Heart right ventricle (tissue), 16 donors: ENCODE results near the gene KCNJ11. TPM values are rescaled to one million over a fixed set of nuclear protein-coding genes. Genes with fewer than 3 reads are reported as not detected.

Experiments used
- ATAC-seq, 8 donors: fragments of 200-7000 bp; cut with Tn5 transposase; one replicate each; pipeline ENCODE4 v1.9.1; 2020; ENCODE audit warnings: mild to moderate bottlenecking in 8 of 8, moderate library complexity in 8 of 8, moderate number of reproducible peaks in 1 of 8
- DNase-seq, 2 donors: peaks; one replicate each; pipeline ENCODE4 v3.0.0-alpha.2; 2020
- H3K27ac ChIP-seq, 10 donors: fragments of 200-600 bp; sonication (generic) in 2 of 10; one replicate each; pipeline versions ENCODE4 v1.5.0 to v1.8.0; 2020 to 2022; ENCODE audit warnings: mild to moderate bottlenecking in 3 of 10
- H3K27me3 ChIP-seq, 7 donors: fragments of 200-600 bp; one replicate each; pipeline ENCODE4 v1.8.0; 2021 to 2022; ENCODE audit warnings: mild to moderate bottlenecking in 2 of 7
- H3K36me3 ChIP-seq, 9 donors: fragments of 200-600 bp; sonication (generic) in 1 of 9; one replicate each; pipeline versions ENCODE4 v1.5.0 to v1.8.0; 2020 to 2022; ENCODE audit warnings: mild to moderate bottlenecking in 2 of 9
- H3K4me1 ChIP-seq, 9 donors: fragments of 200-600 bp; sonication (generic) in 1 of 9; one replicate each; pipeline versions ENCODE4 v1.5.0 to v1.8.0; 2020 to 2022; ENCODE audit warnings: mild to moderate bottlenecking in 4 of 9
- H3K4me3 ChIP-seq, 10 donors: fragments of 200-600 bp; sonication (generic) in 2 of 10; one replicate each; pipeline versions ENCODE4 v1.5.0 to v1.8.0; 2020 to 2022; ENCODE audit warnings: mild to moderate bottlenecking in 7 of 10, moderate library complexity in 2 of 10
- H3K9me3 ChIP-seq, 11 donors: fragments of 200-600 bp in 10 of 11; sonication (generic) in 2 of 11; one replicate each; pipeline versions ENCODE4 v1.5.0 to v1.8.0; 2013 to 2022; ENCODE audit warnings: mild to moderate bottlenecking in 2 of 11, control low read depth in 1 of 11, moderate library complexity in 1 of 11
- CTCF ChIP-seq, 9 donors: fragments of 200-600 bp; sonication (generic) in 2 of 9; IDR thresholded peaks; one replicate each; pipeline versions ENCODE4 v1.5.0 to v1.8.0; 2021 to 2022; ENCODE audit warnings: antibody characterized with exemption in 9 of 9, mild to moderate bottlenecking in 5 of 9, moderate library complexity in 1 of 9
- WGBS, 2 donors: extraction: QIAGEN DNeasy Blood & Tissue Kit; methylation state at CpG; one replicate each; pipeline ENCODE4 v1.1.7; 2013; ENCODE audit warnings: inconsistent platforms in 1 of 2; 5-methylcytosine and 5-hydroxymethylcytosine counted together
- intact Hi-C, 10 donors: fragments of 100-400 bp; cut with DNase I; formaldehyde crosslinking; loops; one replicate each; pipeline versions ENCODE4 v1.11.1 to v1.14.2; 2022
- polyA plus RNA-seq, 2 donors: library from polyadenylated mRNA; stranded (reverse); fragments of 200-250 nt; gene quantifications; one replicate each; pipeline ENCODE4 v1.2.3, GENCODE V29; 2013
- total RNA-seq, 10 donors: library from RNA; stranded (reverse); fragmentation: NEBNext Ultra II Directional in 3 of 10; extraction: Animal tissue kit (Norgen Biotek cat#: 25700) in 3 of 10; gene quantifications; one replicate each; pipeline versions ENCODE4 v1.2.1 to v1.2.4, GENCODE V29; 2021 to 2023
- donor health status: Arrhythmogenic right ventricular cardiomyopathy.
- donor health status: ischemic (EF 13 %, LVEDD 7.1; RV severe dilation, severe dysfunction).
- donor health status: healthy with polysubstance abuse.
- donor health status: DM: no; HTN: yes; CAD: no.
- donor health status: DM: no; HTN: no; CAD: no.
- donor health status: ischemic (EF 25% LVEDD 6.9; RV normal size, moderate dysfunction).
- donor health status: ischemic (EF 25% LVEDD 5.7; RV mildly dilated, moderate dysfunction).
- donor health status: healthy.
- donor health status: DM: yes; HTN: yes; CAD: no.
- donor health status: Ischemic cardiomyopathy.
- donor health status: ischemic (EF 35%, LVEDD 5.7; RV mildly dilated, moderate dysfunction).
- donor health status: nonischemic (EF 11% LVEDD 7.7; RV severe dilation, severe dysfunction).
- donor health status: DM: yes; HTN: yes; CAD: no.
- donor health status: PGD.
- donor health status: ischemic (EF 29% LVEDD 5.4; RV normal size, mild dysfunction).
- donor health status: nonischemic (EF 23%, LVEDD 6.1; RV moderate dilation, normal function).

Gene KCNJ11
- total and polyA plus RNA-seq, 12 donors = 8.9 to 27.0 (median 13.9) TPM

GRCh38 chr11:17385926-17386325 lies 2.5 kb downstream of the KCNJ11 start:
- ATAC-seq (no peak), DNase-seq (no peak)
- Histone ChIP-seq H3K9me3 (no peaks in the 10 kb centered on the region), H3K4me1 (peaks cover 0 to 37% (median 12%) of the 10 kb centered on the region in 9 donors), H3K4me3 (peak overlapping the region in 9 of 10 donors; percentile 12 to 40 (median 28)), H3K36me3 (no peaks in the 10 kb centered on the region), H3K27ac (peak overlapping the region; percentile 26 to 87 (median 78)), H3K27me3 (peaks cover 0 to 27% (median 13%) of the 10 kb centered on the region in 7 donors)
- intact Hi-C loops = loop anchor here in 4 of 10 donors (2.0 kb wide), 2 partner anchors 119 to 143 kb away; no protein-coding TSS in a partner anchor
- WGBS, 2 donors = 39 to 55% methylated on average over 6 of the region's 6 CpGs
- no peak for TF ChIP-seq CTCF (IDR thresholded peaks at IDR 0.05)

GRCh38 chr11:17385492-17385891 lies 3.0 kb downstream of the KCNJ11 start:
- H3K27me3 ChIP-seq = peaks cover 0 to 27% (median 13%) of the 10 kb centered on the region in 7 donors
- TF ChIP-seq CTCF (IDR thresholded peaks at IDR 0.05) = no peak
- WGBS, 2 donors = 77 to 80% methylated on average over 5 of the region's 5 CpGs
- intact Hi-C loops = loop anchor here in 4 of 10 donors (2.0 kb wide), 2 partner anchors 119 to 143 kb away; no protein-coding TSS in a partner anchor
- H3K27ac ChIP-seq = peak overlapping the region in 8 of 10 donors; percentile 26 to 87 (median 81)
- no peaks in the 10 kb centered on the region for H3K36me3 ChIP-seq
- peaks cover 0 to 37% (median 12%) of the 10 kb centered on the region in 9 donors for H3K4me1 ChIP-seq
- peak overlapping the region in 3 of 10 donors; percentile 14 to 33 (median 28) for H3K4me3 ChIP-seq
- ATAC-seq = no peak
- no peak for DNase-seq
- H3K9me3 ChIP-seq = no peaks in the 10 kb centered on the region

- peak; percentile 78 to 83 for DNase-seq
- intact Hi-C loops = loop anchor here in 9 of 10 donors (1.0 to 5.0 kb wide), 5 partner anchors 120 to 145 kb away; no protein-coding TSS in a partner anchor
- peak; percentile 86 to 97 (median 93) for TF ChIP-seq CTCF (IDR thresholded peaks at IDR 0.05)
- ATAC-seq = peak; percentile 23 to 60 (median 48)
- Histone ChIP-seq H3K27ac (no peak overlapping the region), H3K36me3 (no peaks in the 10 kb centered on the region), H3K4me1 (peaks cover 0 to 37% (median 8%) of the 10 kb centered on the region in 9 donors), H3K9me3 (peaks cover 0 to 3% (median 0%) of the 10 kb centered on the region in 11 donors), H3K4me3 (no peak overlapping the region), H3K27me3 (peaks cover 0 to 15% (median 13%) of the 10 kb centered on the region in 7 donors)
- WGBS, 2 donors = 48 to 49% methylated on average over 6 of the region's 6 CpGs
Measured at GRCh38 chr11:17384002-17384511, 4.4 kb downstream of the KCNJ11 start.

GRCh38 chr11:17383461-17383860 lies 5.0 kb downstream of the KCNJ11 start:
- H3K9me3 ChIP-seq = peaks cover 0 to 8% (median 0%) of the 10 kb centered on the region in 11 donors
- H3K36me3 ChIP-seq = peaks cover 0 to 4% (median 0%) of the 10 kb centered on the region in 9 donors
- ATAC-seq = no peak
- H3K4me1 ChIP-seq = peaks cover 0 to 34% (median 8%) of the 10 kb centered on the region in 9 donors
- peaks cover 0 to 14% (median 10%) of the 10 kb centered on the region in 7 donors for H3K27me3 ChIP-seq
- no peak overlapping the region for H3K4me3 ChIP-seq
- H3K27ac ChIP-seq = no peak overlapping the region
- no peak for TF ChIP-seq CTCF (IDR thresholded peaks at IDR 0.05)
- 83 to 90% methylated on average over 1 of the region's 1 CpG for WGBS, 2 donors
- intact Hi-C loops = loop anchor here in 2 of 10 donors (1.0 to 5.0 kb wide), 2 partner anchors 121 to 124 kb away; no protein-coding TSS in a partner anchor
- DNase-seq = no peak
